ENCODE measurements around the gene IER3IP1. TPM values are rescaled to one million over a fixed set of nuclear protein-coding genes. Genes with fewer than 3 reads are reported as not detected.

Gene IER3IP1
- total and polyA plus RNA-seq, 2 of the 13 experiments (the other 11 are each of a cell fraction or from before 2014, with no cell fraction given), result 18.7 to 26.1 TPM

GRCh38 chr18:47150029-47150823 is 25.9 kb downstream of the IER3IP1 start, which contains the start of gene HDHD2 (continued):
- TF ChIP-seq, protein P1, sequence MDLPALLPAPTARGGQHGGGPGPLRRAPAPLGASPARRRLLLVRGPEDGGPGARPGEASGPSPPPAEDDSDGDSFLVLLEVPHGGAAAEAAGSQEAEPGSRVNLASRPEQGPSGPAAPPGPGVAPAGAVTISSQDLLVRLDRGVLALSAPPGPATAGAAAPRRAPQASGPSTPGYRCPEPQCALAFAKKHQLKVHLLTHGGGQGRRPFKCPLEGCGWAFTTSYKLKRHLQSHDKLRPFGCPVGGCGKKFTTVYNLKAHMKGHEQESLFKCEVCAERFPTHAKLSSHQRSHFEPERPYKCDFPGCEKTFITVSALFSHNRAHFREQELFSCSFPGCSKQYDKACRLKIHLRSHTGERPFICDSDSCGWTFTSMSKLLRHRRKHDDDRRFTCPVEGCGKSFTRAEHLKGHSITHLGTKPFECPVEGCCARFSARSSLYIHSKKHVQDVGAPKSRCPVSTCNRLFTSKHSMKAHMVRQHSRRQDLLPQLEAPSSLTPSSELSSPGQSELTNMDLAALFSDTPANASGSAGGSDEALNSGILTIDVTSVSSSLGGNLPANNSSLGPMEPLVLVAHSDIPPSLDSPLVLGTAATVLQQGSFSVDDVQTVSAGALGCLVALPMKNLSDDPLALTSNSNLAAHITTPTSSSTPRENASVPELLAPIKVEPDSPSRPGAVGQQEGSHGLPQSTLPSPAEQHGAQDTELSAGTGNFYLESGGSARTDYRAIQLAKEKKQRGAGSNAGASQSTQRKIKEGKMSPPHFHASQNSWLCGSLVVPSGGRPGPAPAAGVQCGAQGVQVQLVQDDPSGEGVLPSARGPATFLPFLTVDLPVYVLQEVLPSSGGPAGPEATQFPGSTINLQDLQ (CRISPR knock-in tag; IDR thresholded peaks at IDR 0.05), result no peak
- TF ChIP-seq ZNF383 (CRISPR knock-in tag; IDR thresholded peaks at IDR 0.05; ENCODE audit: borderline replicate concordance) (no peak), ZNF724P (CRISPR knock-in tag; IDR thresholded peaks at IDR 0.05; ENCODE audit: borderline replicate concordance) (no peak), CSRNP2 (CRISPR knock-in tag; conservative IDR thresholded peaks at IDR 0.05; ENCODE audit: low read depth) (no peak)

- ChIA-PET CTCF (ENCODE audit: low intra/inter-chr PET ratio, low total read pairs) (no interaction called here), POLR2A (interaction anchor here (0.9 to 2.4 kb wide), 11 partner anchors 9 to 55 kb away, joined by 3 to 9 read pairs (median 3); no protein-coding TSS in a partner anchor)
- Histone ChIP-seq H3K27me3 (ENCODE audit: control insufficient read depth in 1 of 2, insufficient read depth in 2 of 2, low read length in 2 of 2) (no peaks in the 10 kb centered on the region; a peak in 1 of 5 replicates), H3K9me3 (ENCODE audit: low read length) (no peaks in the 10 kb centered on the region), H3K79me2 (ENCODE audit: insufficient read depth, low read length) (peaks cover 48% of the 10 kb centered on the region), H2AFZ (ENCODE audit: low read length) (no peak overlapping the region), H3K4me3 (replicated peaks in 1 of 3; ENCODE audit: insufficient read depth in 1 of 3, low read depth in 2 of 3, low read length in 3 of 3) (peak overlapping the region; percentile 63 to 87 (median 75)), H3K36me3 (replicated peaks in 1 of 2; ENCODE audit: control insufficient read depth in 1 of 2, insufficient read depth in 2 of 2, low read length in 2 of 2) (peaks cover 2 to 7% of the 10 kb centered on the region in 2 experiments; a peak in 2 of 5 replicates), H3K4me2 (ENCODE audit: low read depth, low read length) (peak overlapping the region; percentile 92), H4K20me1 (ENCODE audit: insufficient read depth, low read length) (no peaks in the 10 kb centered on the region; the same call in 1 of the 2 replicates), H3K9ac (ENCODE audit: insufficient read depth, low read depth, low read length) (peak overlapping the region; percentile 92), H3K27ac (ENCODE audit: extremely low read length, insufficient read depth, low read length) (peak overlapping the region; percentile 81), H3K4me1 (ENCODE audit: insufficient read depth, low read length) (peaks cover 40% of the 10 kb centered on the region)
- ATAC-seq (peak; percentile 50), FAIRE-seq (peak; percentile 48), DNase-seq (ENCODE audit: low spot score) (peak; percentile 24)
- BruUV-seq (replicated peaks), result no TSS peak
- intact Hi-C loops (cut with micrococcal nuclease; ENCODE audit: unreplicated experiment) (loop anchor here (1.0 kb wide), 1 partner anchor 26 kb away; no protein-coding TSS in a partner anchor), in situ Hi-C loops (cut with HindIII; ENCODE audit: extremely low pct_ligation_motif_present, low pct_unique_long_range_greater_than_20kb) (no loop called here)
- WGBS (ENCODE audit: low lambda C conversion rate), result 5% methylated on average over 12 of the region's 12 CpGs
- no peak for TF ChIP-seq CC2D1A (CRISPR knock-in tag; IDR thresholded peaks at IDR 0.05)
- no peak for TF ChIP-seq KAT2B (IDR thresholded peaks at IDR 0.05; ENCODE audit: borderline replicate concordance, low read depth, low read length)
- no peak for TF ChIP-seq ZNF501 (CRISPR knock-in tag; IDR thresholded peaks at IDR 0.05)
- no peak for TF ChIP-seq EEA1 (CRISPR knock-in tag; IDR thresholded peaks at IDR 0.05; ENCODE audit: borderline replicate concordance)
- TF ChIP-seq ZBTB37 (CRISPR knock-in tag; IDR thresholded peaks at IDR 0.05), result no peak
These were observed 26.6 kb downstream of the IER3IP1 start for GRCh38 chr18:47149457-47150028.
